ENCODE data around the gene RNF144A.

RNF144A gene

GRCh38 chr2:6947929-6948676, 30.9 kb downstream of the RNF144A start:
- no peak for DNase-seq (ENCODE audit: low spot score)
- H3K27ac ChIP-seq (ENCODE audit: poor library complexity, severe bottlenecking), result no peak overlapping the region
- TF ChIP-seq CTCF (IDR thresholded peaks at IDR 0.05; ENCODE audit: poor library complexity, severe bottlenecking), result no peak
- no peak overlapping the region for H3K4me3 ChIP-seq (ENCODE audit: severe bottlenecking)
- no peaks in the 10 kb centered on the region for H3K36me3 ChIP-seq (ENCODE audit: low read depth)
- ATAC-seq (ENCODE audit: low read depth), result no peak
- no peaks in the 10 kb centered on the region for H3K27me3 ChIP-seq (ENCODE audit: insufficient read depth, poor library complexity, severe bottlenecking)
- no peaks in the 10 kb centered on the region for H3K9me3 ChIP-seq (ENCODE audit: severe bottlenecking)
- peaks cover 12% of the 10 kb centered on the region for H3K4me1 ChIP-seq (ENCODE audit: insufficient read depth, poor library complexity, severe bottlenecking)

- H3K4me1 ChIP-seq (ENCODE audit: insufficient read depth, poor library complexity, severe bottlenecking), result peaks cover 12% of the 10 kb centered on the region
- no peak overlapping the region for H3K27ac ChIP-seq (ENCODE audit: poor library complexity, severe bottlenecking)
- DNase-seq (ENCODE audit: low spot score) (no peak), ATAC-seq (ENCODE audit: low read depth) (no peak)
- H3K9me3 ChIP-seq (ENCODE audit: severe bottlenecking), result no peaks in the 10 kb centered on the region
- no peak for TF ChIP-seq CTCF (IDR thresholded peaks at IDR 0.05; ENCODE audit: poor library complexity, severe bottlenecking)
- no peaks in the 10 kb centered on the region for H3K36me3 ChIP-seq (ENCODE audit: low read depth)
- no peak overlapping the region for H3K4me3 ChIP-seq (ENCODE audit: severe bottlenecking)
- no peaks in the 10 kb centered on the region for H3K27me3 ChIP-seq (ENCODE audit: insufficient read depth, poor library complexity, severe bottlenecking)
These were observed 31.6 kb downstream of the RNF144A start for GRCh38 chr2:6948677-6949351.

- no peaks in the 10 kb centered on the region for H3K27me3 ChIP-seq (ENCODE audit: insufficient read depth, poor library complexity, severe bottlenecking)
- no peak overlapping the region for H3K27ac ChIP-seq (ENCODE audit: poor library complexity, severe bottlenecking)
- H3K4me3 ChIP-seq (ENCODE audit: severe bottlenecking), result no peak overlapping the region
- no peak for DNase-seq (ENCODE audit: low spot score)
- no peak for ATAC-seq (ENCODE audit: low read depth)
- no peaks in the 10 kb centered on the region for H3K9me3 ChIP-seq (ENCODE audit: severe bottlenecking)
- H3K4me1 ChIP-seq (ENCODE audit: insufficient read depth, poor library complexity, severe bottlenecking), result peaks cover 12% of the 10 kb centered on the region
- TF ChIP-seq CTCF (IDR thresholded peaks at IDR 0.05; ENCODE audit: poor library complexity, severe bottlenecking), result no peak
- H3K36me3 ChIP-seq (ENCODE audit: low read depth), result no peaks in the 10 kb centered on the region
These were observed 33.8 kb downstream of the RNF144A start for GRCh38 chr2:6951046-6951445.

GRCh38 chr2:6952101-6952500, 34.9 kb downstream of the RNF144A start:
- ATAC-seq (ENCODE audit: low read depth) (no peak), DNase-seq (ENCODE audit: low spot score) (no peak)
- Histone ChIP-seq H3K4me3 (ENCODE audit: severe bottlenecking) (no peak overlapping the region), H3K27me3 (ENCODE audit: insufficient read depth, poor library complexity, severe bottlenecking) (no peaks in the 10 kb centered on the region), H3K4me1 (ENCODE audit: insufficient read depth, poor library complexity, severe bottlenecking) (peaks cover 2% of the 10 kb centered on the region), H3K36me3 (ENCODE audit: low read depth) (no peaks in the 10 kb centered on the region), H3K27ac (ENCODE audit: poor library complexity, severe bottlenecking) (no peak overlapping the region), H3K9me3 (ENCODE audit: severe bottlenecking) (no peaks in the 10 kb centered on the region)
- no peak for TF ChIP-seq CTCF (IDR thresholded peaks at IDR 0.05; ENCODE audit: poor library complexity, severe bottlenecking)

GRCh38 chr2:6954586-6954985, 37.4 kb downstream of the RNF144A start:
- no peak for TF ChIP-seq CTCF (IDR thresholded peaks at IDR 0.05; ENCODE audit: poor library complexity, severe bottlenecking)
- Histone ChIP-seq H3K4me3 (ENCODE audit: severe bottlenecking) (no peak overlapping the region), H3K36me3 (ENCODE audit: low read depth) (no peaks in the 10 kb centered on the region), H3K27me3 (ENCODE audit: insufficient read depth, poor library complexity, severe bottlenecking) (no peaks in the 10 kb centered on the region), H3K4me1 (ENCODE audit: insufficient read depth, poor library complexity, severe bottlenecking) (no peaks in the 10 kb centered on the region), H3K27ac (ENCODE audit: poor library complexity, severe bottlenecking) (no peak overlapping the region), H3K9me3 (ENCODE audit: severe bottlenecking) (no peaks in the 10 kb centered on the region)
- DNase-seq (ENCODE audit: low spot score), result no peak
- no peak for ATAC-seq (ENCODE audit: low read depth)
